LHCN-M2 (cell line): ENCODE measurements around the gene CDH19. TPM values are rescaled to one million over a fixed set of nuclear protein-coding genes. Genes with fewer than 3 reads are reported as not detected.
A peak's percentile ranks its signal among the peaks of the same experiment; 100 is the strongest.
"Not testable (repeated sequence)": the region's sequence is repeated elsewhere in the genome, so short reads cannot be mapped to it uniquely, and the experiment has no call there.

Experiments
- DNase-seq: peaks from one replicate; pipeline ENCODE4 v3.0.0-alpha.2; 2012; ENCODE audit warnings: low read depth
- total RNA-seq: library from RNA; depleted of rRNA; stranded (reverse); fragments of >200 nt; gene quantifications from 2 replicates; pipeline ENCODE4 v1.2.3, GENCODE V29; 2014

The CDH19 gene
- total RNA-seq, 1 experiment from 2014 or later = not detected

DNA sequence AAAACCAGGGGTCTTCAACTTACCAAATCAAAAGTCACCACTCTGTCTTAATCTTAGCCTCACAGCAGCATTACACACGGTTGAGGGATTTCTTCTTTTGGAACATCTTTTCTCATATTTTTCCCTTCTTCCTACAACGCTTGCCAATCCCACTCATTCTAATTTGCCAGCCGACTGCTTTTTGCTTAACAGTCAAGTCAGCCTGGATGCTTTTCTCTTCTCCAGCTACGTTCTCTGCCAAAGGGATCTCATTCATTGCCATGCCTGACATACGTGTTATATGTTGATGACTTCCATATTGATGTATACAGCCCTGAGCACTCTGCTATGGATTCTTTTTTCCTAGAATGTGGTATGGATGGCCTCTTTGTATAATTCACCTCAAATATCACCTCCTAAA, 37.3 kb downstream of the CDH19 start:
- no peak for DNase-seq

DNA sequence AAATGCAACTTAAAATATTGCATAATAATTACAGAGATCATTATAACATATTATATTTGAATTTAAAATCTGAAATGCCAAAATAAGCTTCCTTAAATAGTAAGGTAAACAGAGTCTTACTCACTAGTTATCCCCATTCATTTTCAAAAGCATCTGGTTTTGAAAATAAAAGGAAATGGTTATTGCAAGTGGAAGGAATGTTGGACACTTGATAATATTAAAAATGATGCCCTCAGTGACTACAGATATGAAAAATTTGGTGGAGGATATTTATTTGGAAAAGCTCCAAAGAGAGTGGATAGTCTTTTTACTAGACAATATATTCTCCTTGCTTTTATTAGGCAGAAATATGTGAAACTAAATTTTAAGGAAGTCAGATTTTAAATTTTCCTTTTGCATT, 39.7 kb downstream of the CDH19 start:
- no peak for DNase-seq

DNA sequence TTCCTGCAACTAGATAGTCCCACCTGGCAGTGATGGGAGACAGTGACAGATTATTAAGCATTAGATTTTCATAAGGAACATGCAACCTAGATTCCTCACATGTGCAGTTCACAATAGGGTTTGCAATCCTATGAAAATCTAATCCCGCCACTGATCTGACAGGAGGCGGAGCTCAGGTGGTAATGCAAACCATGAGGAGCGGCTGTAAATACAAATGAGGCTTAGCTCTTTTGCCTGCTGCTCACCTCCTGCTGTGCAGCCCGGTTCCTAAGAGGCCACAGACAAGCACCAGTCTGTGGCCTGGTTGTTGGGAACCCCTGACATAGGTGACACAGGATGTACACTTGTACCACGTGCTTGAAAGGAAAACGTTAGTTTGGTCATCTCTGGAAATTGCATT, 41.6 kb downstream of the CDH19 start:
- DNase-seq = no peak

GRCh38 chr18:66560094-66560493, 43.8 kb downstream of the CDH19 start:
- DNase-seq = peak; percentile 2

DNA sequence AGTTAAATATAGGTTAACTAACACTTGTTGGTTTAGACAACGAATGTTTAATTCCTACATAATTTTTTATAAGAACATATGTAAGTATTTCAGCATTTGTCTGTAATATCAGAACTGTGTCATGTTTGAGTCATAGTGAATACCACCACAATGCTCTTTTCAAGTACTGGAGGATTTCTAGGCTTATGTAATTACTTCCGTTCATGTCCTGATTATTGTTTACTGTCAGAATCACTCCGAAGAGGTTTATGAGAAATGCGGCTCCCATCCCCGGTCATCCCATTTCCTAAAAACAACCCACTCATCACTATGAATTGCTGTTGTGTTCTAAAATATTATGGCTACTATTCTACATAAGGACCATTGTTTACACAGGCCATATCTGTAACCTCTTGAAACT, 45.1 kb downstream of the CDH19 start:
- no peak for DNase-seq

DNA sequence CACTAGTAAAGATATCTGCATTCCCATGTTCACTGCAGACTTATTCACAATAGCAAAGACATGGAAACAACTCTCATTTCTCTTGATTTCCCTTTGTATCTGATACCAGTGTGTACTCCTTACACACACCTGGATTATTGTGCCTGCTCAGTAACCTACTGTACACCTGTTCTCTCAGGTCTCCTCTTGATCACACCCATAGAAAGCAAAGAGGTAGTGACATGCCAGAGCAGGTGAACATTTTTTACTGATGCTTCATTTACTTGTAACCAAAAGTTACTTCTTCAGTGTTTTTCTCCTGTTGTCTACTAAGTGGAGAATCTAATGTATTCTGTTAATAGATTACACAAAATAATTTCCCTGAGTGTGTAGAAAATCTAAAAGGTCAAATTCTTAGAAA, 46.8 kb downstream of the CDH19 start:
- DNase-seq = no peak

GRCh38 chr18:66555585-66555984, 48.3 kb downstream of the CDH19 start:
- DNase-seq = no peak

DNA sequence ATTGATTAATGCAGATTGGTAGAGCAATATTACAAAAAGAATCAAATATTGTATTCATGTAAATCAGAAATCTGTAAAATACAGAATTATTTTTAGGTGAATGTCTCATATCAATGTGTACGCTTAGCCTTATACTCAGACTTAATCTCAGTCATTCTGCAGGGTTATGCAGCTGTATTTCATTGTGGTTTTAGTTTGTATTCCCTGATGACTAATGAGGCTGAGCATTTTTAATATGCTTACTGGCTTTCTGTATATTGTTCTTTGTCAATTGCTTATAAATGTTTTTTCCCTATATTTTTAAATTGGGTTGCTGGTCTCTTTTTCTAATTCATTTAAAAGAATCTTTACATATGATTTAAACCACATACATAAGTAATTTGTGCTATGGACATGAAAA, 50.1 kb downstream of the CDH19 start:
- DNase-seq = no peak

DNA sequence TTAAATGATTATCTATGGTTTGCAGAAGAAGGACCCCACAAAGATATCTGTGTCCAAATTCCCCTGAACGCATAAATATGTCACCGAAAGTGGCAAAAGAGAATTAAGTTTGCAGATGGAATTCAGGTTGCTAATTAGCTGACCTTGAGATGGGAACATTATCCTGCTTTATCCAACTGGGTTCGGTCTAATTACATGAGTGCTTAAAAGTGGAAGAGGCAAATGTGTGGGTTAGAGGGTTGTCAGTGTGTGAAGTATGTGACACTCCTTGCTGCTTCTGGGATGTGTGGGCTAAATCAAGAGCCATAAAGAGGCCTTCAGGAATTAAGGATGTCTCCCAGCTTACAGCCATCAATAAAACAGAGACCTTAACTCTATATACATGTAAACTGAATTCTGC, 53.5 kb downstream of the CDH19 start:
- no peak for DNase-seq

DNA sequence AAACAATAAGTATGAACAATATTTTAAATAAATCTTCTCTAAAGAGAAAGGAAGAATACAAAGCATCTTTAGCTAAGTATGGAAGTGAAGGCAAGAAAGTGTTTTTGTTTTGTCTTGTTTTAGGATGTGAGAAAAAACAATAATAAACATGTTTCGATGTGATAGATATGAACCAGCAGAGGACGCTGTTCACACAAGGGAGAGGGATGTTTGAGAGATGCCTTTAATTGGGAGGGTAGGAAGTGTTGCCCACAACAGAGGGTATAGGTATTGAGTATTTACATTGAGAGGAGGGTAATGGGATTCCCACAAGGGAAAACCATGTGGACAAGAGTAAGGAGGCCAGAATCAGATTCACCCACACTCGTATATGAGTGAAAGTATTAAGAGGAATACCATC, 55.1 kb downstream of the CDH19 start:
- no peak for DNase-seq

- no peak for DNase-seq
Measured at GRCh38 chr18:66534110-66534509, 69.8 kb downstream of the CDH19 start.

GRCh38 chr18:66533693-66534092, 70.2 kb downstream of the CDH19 start:
- DNase-seq = no peak

- no peak for DNase-seq
Measured at GRCh38 chr18:66523219-66523991, 80.5 kb downstream of the CDH19 start.

DNA sequence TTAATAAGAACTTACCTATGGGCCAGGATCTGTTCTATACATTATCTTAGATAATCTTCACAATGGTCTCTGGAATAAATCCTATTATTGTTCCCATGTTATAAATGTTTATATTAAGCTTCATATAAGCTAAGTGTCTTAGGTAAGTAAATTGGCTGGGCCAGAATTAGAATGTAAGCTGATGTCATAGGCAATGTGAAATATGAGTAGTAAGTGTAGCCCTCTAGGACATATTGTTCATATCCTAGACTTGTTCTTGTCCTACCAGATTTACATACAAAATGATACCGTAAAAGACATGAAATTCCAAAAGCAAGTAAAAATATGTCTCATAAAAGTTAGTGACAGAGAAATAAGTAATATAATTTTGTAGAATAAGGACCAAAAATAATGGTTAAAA, 89.9 kb downstream of the CDH19 start:
- no peak for DNase-seq

GRCh38 chr18:66511792-66512191, 92.1 kb downstream of the CDH19 start:
- no peak for DNase-seq

DNA sequence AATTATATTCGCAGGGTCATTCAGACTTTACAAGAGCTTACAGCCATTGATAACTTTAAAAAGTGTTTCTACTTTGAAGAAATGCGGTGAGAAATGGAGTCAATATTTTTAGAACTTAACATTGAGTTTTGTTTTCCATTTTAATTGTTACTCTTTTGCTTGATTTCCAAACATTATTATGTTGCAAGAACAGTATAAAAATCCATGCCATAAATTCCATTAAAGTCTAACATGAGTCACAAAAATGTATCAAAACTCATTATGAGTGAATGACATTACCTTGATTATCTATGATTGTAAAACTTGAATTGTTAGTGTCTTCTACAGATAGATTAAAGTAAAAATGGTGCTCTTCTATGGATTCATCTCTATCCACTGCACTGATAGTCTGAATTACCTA, 92.6 kb downstream of the CDH19 start:
- DNase-seq = no peak

GRCh38 chr18:66510357-66511045, 93.4 kb downstream of the CDH19 start:
- DNase-seq = no peak

DNA sequence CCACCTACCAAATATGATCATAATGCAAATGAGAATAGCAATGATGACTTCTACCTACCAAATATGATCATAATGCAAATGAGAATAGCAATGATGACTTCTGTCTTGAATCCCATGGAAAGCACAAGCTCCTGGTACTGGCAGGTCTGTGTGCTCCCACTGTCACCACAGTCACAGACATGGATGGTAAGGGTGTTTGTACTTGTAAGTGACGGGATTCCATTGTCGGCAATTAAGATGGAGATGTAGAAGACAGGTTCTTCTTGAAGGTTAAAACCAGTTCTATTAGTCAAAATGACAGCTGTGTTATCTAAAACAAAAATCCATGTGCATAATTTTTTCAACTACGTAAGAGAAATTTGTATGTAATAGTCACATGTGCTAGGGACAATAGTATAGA, 95.0 kb downstream of the CDH19 start:
- no peak for DNase-seq

DNA sequence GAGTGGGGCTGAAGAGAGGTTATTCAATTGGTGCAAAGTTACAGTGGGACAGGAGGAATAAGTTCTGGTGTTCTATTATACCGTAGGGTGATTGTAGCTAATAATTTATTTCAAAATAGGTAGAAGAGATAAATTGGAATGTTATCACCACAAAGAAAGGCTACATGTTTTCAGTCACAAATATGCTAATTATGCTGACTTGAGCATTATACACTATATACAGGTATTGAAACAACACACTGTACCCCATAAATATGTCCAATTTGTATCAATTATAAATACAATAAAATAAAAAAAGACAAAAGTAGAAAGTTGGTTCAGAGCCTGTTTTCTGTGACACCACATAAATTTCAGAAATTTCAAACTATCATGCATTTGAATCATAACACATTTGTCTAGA, 97.7 kb downstream of the CDH19 start:
- DNase-seq = no peak

DNA sequence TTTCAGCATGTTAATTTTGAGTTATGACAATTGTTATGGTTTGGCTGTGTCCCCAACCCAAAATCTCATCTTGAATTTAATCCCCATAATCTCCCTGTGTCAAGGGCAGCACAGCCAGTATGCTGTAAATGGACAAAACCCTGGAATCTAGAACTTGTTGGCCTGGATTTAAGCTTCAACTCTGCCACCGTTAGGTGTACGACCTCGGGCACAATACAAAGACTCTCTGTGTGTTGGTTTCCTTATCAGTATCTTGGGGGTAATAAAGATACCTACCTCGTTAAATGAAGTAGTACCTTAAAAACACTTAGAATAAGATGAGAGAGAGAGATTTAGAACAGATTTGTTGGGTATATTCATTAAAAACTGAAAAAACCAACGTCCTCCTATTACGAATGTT, 106.5 kb downstream of the CDH19 start:
- DNase-seq = no peak

DNA sequence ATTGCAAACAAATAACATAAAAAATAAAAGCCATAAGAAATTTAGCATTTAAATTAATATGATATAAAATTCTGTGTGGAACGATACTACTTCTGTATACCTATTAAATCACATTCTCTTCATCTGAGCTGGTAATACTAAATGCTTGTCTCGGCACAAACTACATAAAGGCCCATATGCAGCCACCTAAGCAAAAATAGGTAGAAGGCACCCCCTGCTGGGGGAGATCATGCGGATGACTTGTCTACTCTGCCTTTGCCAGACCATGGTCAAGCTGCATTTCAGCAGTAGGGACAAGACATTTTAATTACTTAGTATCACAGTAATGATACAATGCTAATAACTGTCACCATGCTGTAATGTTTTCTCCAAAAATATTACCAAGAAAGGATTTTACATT, 108.0 kb downstream of the CDH19 start:
- peak; percentile 17 for DNase-seq

DNA sequence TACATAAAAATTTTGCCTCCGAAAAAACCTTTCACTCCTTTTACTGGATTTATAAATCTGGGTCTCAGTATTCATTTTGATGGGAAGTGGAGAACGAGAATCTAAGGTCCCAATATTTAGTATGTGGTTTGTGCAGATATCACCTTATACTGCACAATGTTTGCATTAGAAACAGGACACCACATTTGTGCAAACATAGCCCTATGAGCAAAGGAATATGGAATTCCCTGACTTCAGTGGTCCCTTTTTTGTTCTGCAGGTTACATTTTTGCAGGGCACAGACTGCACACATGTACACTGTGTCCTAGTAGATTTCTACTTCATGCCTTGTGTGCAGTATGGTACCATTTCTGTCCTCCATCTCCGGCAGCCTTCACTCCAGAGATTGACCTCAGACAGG, 130.0 kb downstream of the CDH19 start:
- DNase-seq = no peak

DNA sequence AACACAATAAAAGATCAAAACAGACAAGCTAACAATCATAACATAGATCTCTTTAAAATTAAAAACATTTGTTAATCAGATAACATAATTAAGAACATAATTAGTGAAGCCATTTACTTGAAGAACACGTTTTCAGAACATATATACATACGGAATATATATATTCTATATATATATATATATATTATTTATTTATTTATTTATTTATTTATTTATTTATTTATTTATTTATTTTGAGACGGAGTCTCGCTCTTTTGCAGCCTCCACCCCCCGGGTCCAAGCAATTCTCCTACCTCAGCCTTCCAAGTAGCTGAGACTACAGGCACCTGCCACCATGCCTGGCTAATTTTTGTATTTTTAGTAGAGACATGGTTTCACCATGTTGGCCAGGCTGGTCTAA, 137.7 kb downstream of the CDH19 start:
- DNase-seq = not testable (repeated sequence)
